Measurements from ENCODE around the gene OR2D2.
A peak's percentile ranks its signal among the peaks of the same experiment; 100 is the strongest.
"Not testable (repeated sequence)": the region's sequence is repeated elsewhere in the genome, so short reads cannot be mapped to it uniquely, and the experiment has no call there.

OR2D2 gene, protein sequence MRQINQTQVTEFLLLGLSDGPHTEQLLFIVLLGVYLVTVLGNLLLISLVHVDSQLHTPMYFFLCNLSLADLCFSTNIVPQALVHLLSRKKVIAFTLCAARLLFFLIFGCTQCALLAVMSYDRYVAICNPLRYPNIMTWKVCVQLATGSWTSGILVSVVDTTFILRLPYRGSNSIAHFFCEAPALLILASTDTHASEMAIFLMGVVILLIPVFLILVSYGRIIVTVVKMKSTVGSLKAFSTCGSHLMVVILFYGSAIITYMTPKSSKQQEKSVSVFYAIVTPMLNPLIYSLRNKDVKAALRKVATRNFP

DNA sequence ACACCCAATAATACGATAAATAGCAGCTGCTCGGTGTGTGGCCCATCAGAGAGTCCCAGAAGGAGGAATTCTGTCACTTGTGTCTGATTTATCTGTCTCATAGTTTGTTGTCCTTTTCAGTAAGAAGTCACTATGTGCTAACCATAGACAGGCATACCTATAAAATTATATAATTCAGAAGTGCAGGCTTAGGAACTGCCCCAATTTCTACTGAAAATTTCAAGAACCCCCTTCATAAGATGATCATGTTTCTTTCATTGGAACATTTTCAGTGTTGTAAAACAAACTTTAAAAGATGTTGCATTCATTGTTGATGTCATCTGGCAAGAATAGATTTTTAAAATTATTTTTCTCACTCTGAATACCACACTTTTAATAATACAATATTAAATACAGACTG is at the start of gene OR2D2:
TSS of gene OR2D2 (minus strand) at position 101 of the 400 bp plus-strand sequence. CDS start at position 101, 0 bp downstream.
- no peak for DNase-seq

DNA sequence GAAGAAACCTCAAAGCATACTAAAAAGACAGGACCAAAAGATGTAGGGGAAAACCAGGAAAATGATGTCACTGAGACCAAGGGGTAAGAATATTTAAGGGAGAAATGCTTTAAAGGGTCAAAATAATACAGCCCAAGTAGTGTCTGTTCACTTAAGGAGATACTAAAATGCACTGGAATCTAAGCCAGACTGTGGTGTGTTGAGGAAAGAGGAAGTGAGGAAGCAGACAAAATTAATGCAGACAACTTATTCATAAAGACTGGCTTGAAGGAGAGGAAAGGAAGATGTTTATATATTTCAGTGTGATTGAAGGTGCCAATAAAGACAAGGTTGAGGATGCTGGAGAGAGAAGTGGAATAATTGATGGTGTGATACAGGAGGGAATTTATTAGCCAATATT is 49.7 kb upstream of the OR2D2 start:
- DNase-seq, result no peak

DNA sequence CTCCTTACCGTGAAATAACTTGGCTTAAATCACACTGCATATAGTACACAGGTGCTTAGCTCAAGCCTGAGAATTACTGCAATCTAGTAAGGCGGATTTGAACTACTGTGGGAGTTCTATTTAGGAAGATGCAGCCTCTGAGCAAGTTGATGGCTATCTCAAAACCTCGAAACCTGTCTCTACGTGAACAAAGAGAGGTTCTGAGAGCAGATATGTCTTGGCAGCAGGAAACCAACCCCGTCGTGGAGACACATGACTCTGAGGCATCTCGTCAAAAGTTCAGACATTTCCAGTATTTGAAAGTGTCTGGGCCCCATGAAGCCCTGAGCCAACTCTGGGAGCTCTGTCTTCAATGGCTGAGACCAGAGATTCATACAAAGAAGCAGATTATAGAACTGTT is 39.8 kb upstream of the OR2D2 start:
- DNase-seq, result no peak

DNA sequence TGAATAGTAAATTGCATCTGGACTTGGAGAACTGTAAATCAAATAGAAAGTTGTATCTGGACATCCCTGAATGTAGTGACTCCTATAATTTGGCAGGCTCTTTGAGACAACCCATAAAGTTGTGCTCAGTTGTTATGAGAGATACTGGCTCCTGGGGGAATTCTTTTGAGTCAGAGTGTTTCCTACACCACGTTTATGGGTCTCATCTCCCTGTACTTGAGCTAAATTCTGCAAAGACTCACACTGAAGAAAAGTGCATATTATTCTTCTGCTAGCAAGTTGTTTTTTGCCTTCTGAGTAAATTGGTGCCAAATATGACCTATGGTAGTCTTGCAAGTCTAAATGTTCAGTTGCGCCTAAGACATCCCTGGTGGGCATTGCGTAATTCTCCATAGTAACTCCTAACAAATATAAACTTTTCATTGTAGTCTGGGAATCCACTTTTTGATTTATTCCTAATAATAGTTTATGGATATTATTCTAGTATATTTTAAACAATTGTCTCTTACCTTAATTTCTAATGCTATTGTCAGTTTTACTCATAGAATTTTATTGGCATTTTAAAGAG is 38.9 kb upstream of the OR2D2 start:
- no peak for DNase-seq

DNA sequence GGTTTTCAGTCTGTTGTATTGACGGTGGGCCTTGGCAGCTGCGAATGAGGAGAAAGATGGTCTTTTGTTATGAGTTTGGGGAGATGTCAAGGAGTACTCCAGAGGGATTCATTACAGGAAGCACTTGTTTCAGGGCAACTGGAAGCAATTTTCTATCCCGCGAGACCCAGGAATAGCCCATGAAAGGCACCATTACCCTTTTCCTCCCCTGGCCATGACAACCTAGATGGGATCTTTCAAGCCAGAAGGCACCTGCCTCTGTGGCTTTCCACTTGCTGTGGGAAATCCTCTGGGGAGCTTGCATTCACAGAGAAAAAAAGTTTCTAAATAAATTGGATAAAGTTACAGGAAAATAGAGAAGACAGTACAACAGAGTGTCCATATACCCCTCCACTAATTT is 36.6 kb upstream of the OR2D2 start:
- DNase-seq, result no peak

DNA sequence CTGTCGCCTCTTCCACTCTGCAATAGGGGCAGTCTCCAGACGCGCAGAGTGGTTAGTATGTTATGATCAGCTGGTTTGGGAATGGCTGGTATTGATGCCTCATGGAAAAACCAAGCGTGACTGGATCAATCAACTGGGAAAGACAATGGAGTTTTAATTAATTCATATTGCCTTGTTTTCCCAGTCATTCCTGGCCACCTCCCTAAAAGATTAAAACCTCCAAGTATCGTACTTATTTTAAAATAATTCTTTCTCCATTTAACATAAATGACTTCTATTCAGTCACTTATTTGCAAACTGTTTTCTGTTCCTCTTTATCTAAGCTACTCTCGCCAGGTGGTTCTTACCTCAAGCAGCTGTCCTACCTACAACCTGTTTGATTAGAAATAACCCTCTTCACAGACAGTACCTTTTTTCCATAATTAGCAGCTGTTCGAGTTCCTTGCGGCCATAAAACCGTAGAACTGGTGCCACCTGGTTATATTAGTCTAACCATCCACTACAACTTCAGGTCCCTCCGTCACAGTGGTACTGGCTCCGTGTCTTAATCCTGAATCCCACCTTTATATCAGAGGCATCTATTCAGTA is 34.8 kb upstream of the OR2D2 start:
- DNase-seq, result no peak

DNA sequence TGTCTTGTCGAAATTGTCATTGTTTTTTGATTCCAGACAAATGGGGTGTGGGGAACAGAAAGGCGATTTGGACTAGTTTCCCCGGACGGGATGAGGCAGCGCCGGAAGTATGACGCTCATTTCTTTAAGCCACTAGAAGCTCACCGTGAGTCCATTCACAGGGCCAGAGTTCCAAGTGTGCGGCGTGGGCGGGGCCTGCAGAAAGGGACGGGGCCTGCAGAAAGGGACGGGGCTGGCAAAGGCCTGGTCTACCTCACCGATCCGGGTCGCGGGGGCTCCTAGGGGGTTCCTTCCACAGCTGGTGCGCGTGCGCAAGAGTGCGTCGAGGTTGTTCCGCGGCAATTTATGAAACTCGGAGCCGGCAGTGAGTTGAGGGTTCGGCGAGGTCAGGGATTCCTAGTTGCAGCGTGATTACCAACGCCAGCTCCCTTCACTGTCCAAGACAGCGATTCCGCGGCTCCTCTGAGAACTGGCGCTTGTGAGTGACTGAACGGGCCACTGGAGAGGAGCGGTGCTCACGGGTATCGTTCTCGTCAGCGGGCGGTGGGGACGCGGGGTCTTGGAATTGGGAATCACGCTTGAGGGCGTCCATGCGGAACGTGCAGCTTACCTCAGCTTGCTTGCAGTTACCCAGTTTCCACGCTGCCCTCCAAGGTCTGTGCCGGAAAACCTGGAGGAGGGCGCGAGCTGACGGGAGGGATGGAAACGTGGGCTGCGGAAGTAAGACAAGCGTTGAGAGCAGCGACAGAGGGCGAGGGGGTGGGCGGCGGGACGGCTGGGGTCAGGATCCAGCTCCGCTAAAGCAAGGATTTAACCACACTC is 34.1 kb upstream of the OR2D2 start, which contains the start of gene ZNF215:
TSS of gene ZNF215 (plus strand) at position 219 of the 822 bp plus-strand sequence. CDS start 5,847 bp downstream, outside the sequence.
- peak; percentile 51 for DNase-seq

DNA sequence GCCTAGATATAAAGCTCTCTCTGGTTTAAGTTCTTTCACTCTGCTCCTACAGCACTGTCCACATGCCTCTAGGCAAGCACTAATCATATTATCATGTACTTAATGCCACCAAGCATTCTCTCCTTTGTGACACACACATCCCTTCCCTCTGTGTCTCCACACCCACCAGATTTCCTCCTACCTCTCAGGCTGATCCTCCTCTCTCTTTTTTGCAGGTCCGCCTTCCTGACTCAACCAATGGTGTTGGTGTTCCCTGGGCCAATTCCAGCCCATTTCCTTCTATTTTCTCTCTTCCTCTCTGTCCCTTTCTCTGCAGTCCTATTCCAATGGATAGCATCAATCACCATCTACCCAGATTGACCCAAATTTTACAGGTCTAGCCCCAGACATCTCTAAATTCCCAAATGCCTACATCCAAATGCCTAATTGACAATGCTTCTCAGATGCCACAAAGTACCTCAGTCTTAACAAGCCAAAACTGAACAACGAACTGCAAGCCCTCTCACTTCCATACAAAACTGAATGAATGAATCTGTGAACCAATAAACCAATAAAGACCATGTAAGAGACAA is 33.4 kb upstream of the OR2D2 start:
- DNase-seq, result no peak

DNA sequence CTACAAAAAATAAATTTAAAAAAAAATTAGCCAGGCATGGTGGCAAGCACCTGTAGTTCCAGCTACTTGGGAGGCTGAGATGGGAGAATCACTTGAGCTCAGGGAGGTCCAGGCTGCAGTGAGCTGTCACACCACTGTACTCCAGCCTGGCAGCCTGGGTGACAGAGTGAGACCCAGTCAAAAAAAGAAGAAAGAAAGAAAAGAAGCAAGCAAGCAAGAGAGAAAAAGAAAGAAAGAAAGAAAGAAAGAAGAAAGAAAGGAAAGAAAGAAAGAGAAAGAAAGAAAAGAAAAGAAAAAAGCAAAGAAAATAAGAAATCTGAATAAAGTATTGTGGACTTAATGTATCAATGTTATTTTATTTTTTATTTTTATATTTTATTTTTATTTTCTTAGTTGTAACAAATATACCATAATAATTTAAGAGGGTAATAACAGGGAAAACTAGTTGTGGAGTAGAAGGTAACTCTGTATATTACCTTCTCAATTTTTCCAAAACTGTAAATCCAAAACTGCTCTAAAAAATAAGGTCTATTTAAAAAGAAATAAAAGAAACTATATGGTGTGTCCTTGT is 32.8 kb upstream of the OR2D2 start:
- DNase-seq, result no peak

DNA sequence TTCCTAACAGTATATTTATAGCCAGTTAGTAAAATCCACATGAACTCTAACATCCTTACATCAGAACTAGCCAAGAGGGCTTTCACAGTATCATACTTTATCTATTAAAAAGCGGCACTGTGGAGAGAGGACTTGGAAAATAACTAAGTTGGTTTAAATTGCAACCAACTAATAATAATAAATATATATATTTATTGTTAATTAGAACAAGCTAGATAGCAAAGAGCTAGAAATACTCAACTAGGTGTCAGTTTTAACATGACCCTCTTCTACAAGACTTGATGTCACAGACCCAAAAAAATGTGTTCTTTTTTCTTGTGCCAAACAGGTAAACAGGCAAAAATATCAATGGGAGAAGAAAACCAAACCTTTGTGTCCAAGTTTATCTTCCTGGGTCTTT is 28.4 kb upstream of the OR2D2 start, which contains the start of gene OR2D3:
TSS of gene OR2D3 (plus strand) at position 301 of the 400 bp plus-strand sequence. CDS start at position 301, 0 bp downstream.
- DNase-seq, result no peak

DNA sequence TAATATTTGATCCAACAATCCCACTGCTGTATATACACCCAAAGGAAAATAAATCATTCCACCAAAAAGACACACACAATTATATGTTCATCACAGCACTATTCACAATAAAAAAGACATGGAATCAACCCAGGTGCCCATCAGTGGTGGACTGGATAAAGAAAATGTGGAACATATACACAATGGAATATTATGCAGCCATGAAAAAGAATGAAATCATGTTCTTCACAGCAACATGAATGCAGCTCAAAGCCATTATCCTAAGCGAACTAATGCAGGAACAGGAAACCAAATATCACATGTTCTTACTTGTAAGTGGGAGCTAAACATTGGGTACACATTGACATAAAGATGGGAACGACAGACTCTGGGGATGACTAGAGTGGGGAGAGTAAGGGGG is 27.4 kb upstream of the OR2D2 start:
- DNase-seq, result no peak

DNA sequence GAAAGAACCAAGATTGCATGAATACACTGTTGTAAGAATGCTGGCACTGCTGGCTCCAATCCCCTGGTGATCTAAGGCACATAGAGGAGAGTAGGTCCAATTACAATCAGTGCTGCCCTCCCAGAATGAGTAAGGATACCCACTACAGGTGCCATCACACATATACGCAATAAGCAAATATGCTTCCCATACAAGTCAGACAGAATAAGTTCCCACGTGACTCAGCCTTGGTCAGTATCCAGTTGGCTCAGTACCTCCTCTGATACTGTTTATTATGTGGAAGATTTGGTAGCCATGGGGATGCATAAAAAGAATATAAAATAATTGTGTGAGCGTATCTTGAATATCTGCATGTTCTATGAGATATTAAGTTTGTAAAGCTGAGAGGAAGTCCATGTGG is 19.6 kb upstream of the OR2D2 start:
- DNase-seq, result no peak

DNA sequence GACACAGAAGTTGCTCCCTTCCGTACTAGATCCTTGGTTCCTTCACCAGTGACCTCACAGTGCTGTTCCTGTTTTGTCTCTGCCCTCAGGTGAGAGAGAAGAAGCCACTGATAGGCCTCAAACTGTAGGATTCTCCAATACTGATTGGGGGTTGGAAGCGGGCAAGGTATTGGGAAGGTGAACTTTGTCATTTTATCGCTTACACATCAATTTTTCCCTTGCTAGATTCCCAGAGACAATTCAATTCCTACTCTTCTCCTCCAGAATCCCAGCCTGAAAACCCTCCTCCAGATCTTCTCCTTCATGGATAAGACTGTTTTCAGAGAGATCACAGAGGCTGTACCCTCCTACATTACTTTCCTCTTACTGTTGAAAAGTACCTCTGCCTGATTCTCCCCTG is 19.1 kb upstream of the OR2D2 start:
- no peak for DNase-seq

DNA sequence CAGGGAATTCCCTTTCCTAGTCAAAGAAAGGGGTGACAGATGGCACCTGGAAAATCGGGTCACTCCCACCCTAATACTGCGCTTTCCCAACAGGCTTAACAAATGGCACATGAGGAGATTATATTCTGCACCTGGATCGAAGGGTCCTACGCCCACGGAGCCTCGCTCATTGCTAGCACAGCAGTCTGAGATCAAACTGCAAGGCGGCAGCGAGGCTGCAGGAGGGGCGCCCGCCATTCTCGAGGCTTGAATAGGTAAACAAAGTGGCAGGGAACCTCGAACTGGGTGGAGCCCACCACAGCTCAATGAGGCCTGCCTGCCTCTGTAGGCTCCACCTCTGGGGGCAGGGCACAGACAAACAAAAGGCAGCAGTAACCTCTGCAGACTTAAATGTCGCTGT is 12.5 kb upstream of the OR2D2 start:
- not testable (repeated sequence) for DNase-seq

DNA sequence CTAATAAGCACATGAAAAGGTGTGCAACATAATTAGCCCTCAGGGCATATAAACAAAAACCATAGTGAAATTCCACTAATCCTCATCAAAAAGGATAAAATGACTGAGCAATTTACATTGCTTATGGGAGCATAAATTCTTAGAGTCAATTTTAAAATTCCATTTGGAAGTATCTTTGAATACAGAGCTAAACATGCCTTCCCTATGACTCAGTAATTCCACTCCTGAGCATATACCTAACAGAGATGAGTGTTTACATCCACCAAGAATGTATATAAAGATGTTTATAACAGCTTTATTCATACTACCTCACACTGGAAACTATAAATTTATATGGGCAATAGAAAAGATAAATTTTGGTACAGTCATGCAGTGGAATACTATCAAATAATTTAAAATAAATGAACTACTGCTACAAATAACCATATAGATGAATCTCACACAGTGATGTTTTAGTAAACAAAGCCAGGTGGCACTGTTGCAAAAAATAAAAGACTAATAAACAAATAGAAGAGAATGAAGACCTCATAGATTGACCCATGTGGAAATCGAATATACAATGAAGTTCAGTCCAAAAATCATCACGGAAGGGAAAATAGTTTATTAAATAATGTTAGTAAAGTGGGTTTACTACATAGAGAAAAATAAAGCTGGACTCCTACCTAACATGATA is 8.2 kb upstream of the OR2D2 start:
- no peak for DNase-seq

DNA sequence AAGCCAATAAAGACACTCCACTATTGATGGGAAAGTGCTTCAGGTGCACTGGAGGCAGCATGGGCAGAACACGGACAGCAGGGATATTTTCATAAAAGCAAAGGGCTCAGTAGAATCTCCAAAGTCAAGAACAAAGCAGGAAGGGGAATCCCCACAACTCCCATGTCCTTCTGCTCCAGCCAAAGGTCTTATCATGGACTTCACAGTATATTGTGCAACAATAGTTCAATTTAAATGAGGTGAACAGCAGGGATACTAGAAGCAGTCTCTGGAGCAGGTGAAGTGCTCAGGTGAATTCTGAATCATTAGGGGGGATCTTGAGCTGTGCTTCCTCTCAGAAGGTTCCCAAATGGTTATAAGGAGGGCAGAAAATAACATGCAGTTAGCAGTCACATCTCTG is 6.6 kb upstream of the OR2D2 start:
- no peak for DNase-seq

DNA sequence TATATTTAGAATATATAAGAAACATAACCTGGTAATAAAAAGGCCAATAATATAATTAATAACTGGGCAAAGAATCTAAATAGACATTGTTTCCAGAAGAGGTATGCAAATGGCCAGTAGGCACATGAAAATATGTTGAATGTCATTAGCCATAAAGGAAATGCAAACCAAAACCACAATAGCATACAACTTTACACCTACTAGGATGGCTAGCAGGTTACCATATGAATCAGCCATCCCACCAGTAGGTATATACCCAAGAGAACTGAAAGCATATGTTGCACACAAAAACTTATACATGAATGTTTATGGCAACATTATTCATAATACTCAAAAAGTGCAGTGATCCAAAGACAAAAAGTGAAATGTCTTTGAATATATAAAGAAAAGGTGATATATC is 2.7 kb upstream of the OR2D2 start:
- no peak for DNase-seq

DNA sequence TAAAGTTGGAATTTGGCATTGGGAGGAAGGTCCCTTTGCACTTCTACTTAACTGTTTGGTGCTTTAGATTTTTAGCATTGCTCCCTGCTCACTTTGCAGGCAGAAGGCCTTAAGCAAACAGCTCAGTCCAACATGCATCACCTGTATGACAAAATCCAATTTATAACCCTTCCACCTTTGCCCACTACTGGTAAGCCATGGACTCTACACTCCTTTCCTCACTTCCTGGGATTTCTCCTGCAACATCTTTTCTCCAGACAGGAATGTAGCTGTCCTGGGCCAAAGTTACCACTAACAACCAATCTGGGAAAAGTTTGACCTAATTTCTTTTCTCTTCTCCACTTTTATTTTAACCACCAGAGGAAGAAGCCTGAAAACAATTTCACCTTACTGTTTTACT is 1.8 kb upstream of the OR2D2 start:
- no peak for DNase-seq

DNA sequence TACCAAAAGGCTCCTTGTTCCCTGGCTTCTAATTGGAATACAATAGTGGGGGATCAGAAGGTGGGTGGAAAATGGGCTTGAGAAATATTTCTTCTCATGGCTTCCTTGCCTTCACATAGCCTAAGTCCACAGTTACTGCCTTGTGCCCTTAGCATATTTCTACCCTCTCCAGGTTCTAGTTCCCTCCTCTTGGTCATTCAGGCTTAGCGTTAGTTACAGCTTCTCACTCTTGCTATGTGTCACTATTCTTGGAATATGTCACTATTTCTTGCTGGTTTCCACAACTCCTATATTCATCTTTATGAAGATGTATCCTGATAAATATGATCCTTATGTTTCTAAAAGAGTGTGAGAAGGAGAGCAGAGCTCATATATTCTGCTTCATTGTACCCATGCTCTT is 2.5 kb downstream of the OR2D2 start:
- DNase-seq, result no peak

DNA sequence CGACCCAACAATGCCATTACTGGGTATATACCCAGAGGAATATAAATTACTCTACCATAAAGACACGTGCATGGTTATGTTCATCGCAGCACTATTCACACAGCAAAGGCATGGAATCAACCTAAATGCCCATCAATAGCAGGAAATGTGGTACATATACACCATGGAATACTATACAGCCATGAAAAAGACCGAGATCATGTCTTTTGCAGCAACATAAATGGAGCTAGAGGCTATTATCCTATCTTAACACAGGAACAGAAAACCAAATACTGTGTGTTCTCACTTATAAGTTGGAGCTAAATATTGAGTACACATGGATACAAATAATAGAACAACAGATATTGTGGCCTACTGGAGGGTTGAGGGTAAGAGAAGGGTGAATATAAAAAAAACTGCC is 3.5 kb downstream of the OR2D2 start:
- no peak for DNase-seq

DNA sequence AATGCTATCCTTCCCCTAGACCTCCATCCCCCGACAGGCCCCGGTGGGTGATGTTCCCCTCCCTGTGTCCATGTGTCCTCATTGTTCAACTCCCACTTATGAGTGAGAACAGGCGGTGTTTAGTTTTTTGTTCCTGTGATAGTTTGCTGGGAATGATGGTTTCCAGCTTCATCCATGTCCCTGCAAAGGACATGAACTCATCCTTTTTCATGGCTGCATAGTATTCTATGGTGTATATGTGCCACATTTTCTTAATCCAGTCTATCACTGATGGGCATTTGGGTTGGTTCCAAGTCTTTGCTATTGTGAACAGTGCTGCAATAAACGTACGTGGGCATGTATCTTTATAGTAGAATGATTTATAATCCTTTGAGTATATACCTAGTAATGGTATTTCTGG is 4.6 kb downstream of the OR2D2 start:
- DNase-seq, result not testable (repeated sequence)

DNA sequence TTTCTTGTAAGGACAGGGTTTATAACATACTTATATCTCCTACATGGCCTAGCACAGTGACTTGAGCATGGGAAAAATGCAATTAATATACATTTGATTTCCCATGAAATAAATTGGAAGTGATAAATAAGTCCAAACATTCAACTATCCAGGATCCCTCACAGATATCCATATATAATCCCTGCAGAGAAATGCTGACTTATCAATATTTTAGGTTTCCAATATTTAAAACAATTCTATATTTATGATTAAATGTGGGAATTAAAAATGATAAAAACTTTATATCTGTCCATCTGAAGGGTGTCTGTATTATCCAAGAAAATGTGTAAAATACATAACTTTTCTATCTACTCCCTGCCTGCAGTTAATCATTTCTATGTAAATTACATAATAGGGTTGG is 9.5 kb downstream of the OR2D2 start:
- DNase-seq, result no peak
